Epithelial cell of esophagus (primary cell): Measurements from ENCODE around the gene LARP1.

ENCODE experiments used
- DNase-seq: peaks from one replicate; pipeline ENCODE4 v3.0.0; 2010; ENCODE audit warnings: low read depth
- H3K4me3 ChIP-seq: 2 replicates; pipeline ENCODE4 v1.5.1; 2011; ENCODE audit warnings: mild to moderate bottlenecking, low read length, control low read depth
- CTCF ChIP-seq: IDR thresholded peaks from 2 replicates; pipeline ENCODE4 v1.5.1; 2011; ENCODE audit warnings: low read depth, mild to moderate bottlenecking, low read length, control low read depth, inconsistent platforms; ENCODE audit not compliant: insufficient read depth; ENCODE audit errors: missing control alignments

The LARP1 gene

GRCh38 chr5:154783774-154784460 lies 28.7 kb downstream of the LARP1 start:
- no peak for TF ChIP-seq CTCF
- no peak overlapping the region for H3K4me3 ChIP-seq
- no peak for DNase-seq

GRCh38 chr5:154784856-154785255 lies 29.7 kb downstream of the LARP1 start:
- no peak overlapping the region for H3K4me3 ChIP-seq
- no peak for TF ChIP-seq CTCF

GRCh38 chr5:154786414-154786813 lies 31.2 kb downstream of the LARP1 start:
- no peak for DNase-seq
- TF ChIP-seq CTCF: no peak
- H3K4me3 ChIP-seq: no peak overlapping the region

More at GRCh38 chr5:154784856-154785255, 29.7 kb downstream of the LARP1 start:
- DNase-seq: no peak

- no peak overlapping the region for H3K4me3 ChIP-seq
- no peak for TF ChIP-seq CTCF
- no peak for DNase-seq
Observed at GRCh38 chr5:154788212-154788611, 33.0 kb downstream of the LARP1 start.

GRCh38 chr5:154791535-154791934 lies 36.4 kb downstream of the LARP1 start:
- no peak for TF ChIP-seq CTCF
- no peak for DNase-seq
- H3K4me3 ChIP-seq: no peak overlapping the region

GRCh38 chr5:154793599-154794524 lies 38.7 kb downstream of the LARP1 start:
- no peak for DNase-seq
- TF ChIP-seq CTCF: no peak
- H3K4me3 ChIP-seq: no peak overlapping the region
